Subcutaneous adipose tissue (tissue), 4 donors: Measurements from ENCODE around the gene OTUD6A. TPM values are rescaled to one million over a fixed set of nuclear protein-coding genes. Genes with fewer than 3 reads are reported as not detected.

Experiments used
- total RNA-seq, 4 donors: library from RNA; depleted of rRNA; stranded (reverse); fragments of >200 nt; gene quantifications; one replicate each; pipeline ENCODE4 v1.1.0, GENCODE V29; 2016
- TF ChIP-seq, protein P1 (sequence below): fragments of 450-650 bp; IDR thresholded peaks from one replicate; pipeline ENCODE4 v1.5.1; 2016; ENCODE audit warnings: low read depth, mild to moderate bottlenecking, control low read depth, antibody characterized with exemption, moderate library complexity

The OTUD6A gene
- total RNA-seq, 4 donors from 2014 or later: not detected

DNA sequence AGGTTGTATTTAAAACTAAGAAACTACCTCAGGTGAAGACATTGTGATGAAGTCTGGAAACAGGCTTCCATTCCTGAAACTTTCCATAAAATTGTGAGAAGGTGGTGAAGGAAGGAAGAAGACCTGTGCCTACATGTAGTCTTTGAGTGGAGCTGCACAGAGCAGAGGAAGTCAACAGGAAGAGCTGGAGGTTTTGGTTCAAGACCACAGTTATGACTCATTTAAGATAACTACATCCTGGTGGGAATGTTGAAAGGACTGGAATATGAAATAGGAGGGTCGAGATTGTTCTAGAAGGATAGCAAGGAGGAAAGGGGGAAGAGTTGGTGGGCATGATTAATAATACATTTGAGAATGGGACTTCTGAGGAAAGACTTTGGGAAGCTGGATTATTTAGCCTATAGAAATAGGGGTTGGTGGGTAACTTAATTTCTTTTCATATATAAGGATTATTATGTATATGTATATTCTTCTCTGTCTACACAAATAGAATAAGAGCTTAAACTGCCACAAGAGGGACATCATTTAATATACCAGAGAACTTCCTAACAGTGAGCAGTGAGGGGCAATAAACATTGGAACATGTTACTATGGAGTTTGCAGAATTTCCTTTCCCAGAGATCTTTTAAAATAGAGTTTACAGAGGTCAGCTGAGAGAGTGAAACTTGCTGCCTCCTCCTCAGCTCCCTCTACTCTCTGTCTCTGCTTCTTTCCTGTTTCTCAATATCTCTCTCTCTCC, 36.0 kb upstream of the OTUD6A start:
- TF ChIP-seq, protein P1, sequence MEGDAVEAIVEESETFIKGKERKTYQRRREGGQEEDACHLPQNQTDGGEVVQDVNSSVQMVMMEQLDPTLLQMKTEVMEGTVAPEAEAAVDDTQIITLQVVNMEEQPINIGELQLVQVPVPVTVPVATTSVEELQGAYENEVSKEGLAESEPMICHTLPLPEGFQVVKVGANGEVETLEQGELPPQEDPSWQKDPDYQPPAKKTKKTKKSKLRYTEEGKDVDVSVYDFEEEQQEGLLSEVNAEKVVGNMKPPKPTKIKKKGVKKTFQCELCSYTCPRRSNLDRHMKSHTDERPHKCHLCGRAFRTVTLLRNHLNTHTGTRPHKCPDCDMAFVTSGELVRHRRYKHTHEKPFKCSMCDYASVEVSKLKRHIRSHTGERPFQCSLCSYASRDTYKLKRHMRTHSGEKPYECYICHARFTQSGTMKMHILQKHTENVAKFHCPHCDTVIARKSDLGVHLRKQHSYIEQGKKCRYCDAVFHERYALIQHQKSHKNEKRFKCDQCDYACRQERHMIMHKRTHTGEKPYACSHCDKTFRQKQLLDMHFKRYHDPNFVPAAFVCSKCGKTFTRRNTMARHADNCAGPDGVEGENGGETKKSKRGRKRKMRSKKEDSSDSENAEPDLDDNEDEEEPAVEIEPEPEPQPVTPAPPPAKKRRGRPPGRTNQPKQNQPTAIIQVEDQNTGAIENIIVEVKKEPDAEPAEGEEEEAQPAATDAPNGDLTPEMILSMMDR: no peak

DNA sequence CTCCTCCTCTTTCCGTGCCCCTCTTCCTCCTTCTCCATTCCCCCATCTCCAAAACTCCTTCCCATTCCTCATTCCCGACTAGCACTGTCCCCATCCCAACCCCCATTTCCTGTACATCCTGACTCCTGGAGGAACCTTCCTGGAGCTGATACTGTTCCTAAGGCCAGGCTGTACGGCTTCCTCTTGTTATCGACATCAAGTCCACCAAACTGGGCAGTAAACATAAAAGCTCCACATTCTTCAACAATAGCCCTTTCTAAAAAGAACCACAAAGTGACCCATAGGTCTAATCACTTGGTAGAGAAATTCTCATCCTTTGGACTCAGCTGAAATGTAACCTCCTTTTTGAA, 35.4 kb upstream of the OTUD6A start:
- TF ChIP-seq, protein P1: no peak

DNA sequence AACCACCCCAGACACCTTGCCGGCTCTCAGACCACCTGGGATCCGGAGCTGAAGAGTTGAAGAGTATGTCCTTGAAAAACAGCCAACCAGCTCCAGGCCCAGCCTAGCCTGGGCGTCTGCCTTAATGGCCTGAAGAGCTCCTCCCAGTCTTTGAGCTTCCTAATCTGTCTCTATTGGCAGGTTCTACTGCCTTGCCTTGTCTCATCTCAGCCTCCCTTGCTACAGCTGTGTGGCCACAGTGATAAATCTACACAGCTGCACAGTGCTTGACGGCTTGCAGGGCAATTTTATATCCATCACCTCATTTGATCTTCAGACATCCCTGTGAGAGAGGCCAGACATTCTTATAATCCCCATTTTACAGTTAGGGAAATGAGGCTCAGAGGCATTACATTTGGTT, 32.4 kb upstream of the OTUD6A start:
- TF ChIP-seq, protein P1: no peak

DNA sequence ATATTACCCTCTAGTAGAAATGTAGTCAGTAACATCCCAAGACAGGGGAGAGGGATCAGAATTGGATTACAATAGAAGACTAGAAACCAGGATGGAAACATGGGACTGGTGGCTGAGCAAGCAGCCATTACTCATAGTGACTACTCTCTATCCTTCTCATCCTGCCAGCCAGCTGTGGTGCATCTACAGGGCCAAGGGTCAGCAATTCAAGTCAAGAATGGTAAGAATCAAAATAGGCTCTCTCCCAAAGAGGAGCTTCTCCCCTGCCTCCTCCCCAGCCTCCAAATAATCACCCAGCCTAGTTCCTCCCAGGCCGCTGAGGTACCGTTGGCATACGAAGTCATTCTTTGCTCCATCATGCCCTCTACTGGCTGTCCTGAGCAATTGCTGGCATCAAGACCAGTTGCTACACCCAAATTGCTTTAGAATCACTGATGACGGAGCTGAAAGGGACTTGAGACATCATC, 31.9 kb upstream of the OTUD6A start:
- TF ChIP-seq, protein P1: no peak

DNA sequence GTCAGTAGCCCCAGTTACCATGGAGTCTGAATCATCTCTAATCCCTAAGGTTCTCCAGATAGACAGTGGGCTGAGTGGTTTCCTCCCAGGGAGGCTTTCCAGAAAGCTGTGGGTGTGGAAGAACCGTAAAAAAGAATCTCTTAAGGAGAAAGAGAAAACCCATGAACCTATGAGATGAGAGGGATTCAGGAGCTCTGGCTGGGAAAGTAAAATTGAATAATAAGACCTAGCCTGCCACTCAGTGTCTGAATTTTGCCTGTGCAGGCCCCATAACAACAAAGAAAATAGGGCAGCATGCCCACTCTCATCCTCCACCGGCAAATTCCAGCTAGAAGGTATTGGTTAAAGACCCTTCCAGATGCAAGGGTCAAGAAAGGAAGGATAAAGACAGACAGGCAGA, 29.5 kb upstream of the OTUD6A start:
- TF ChIP-seq, protein P1: no peak

DNA sequence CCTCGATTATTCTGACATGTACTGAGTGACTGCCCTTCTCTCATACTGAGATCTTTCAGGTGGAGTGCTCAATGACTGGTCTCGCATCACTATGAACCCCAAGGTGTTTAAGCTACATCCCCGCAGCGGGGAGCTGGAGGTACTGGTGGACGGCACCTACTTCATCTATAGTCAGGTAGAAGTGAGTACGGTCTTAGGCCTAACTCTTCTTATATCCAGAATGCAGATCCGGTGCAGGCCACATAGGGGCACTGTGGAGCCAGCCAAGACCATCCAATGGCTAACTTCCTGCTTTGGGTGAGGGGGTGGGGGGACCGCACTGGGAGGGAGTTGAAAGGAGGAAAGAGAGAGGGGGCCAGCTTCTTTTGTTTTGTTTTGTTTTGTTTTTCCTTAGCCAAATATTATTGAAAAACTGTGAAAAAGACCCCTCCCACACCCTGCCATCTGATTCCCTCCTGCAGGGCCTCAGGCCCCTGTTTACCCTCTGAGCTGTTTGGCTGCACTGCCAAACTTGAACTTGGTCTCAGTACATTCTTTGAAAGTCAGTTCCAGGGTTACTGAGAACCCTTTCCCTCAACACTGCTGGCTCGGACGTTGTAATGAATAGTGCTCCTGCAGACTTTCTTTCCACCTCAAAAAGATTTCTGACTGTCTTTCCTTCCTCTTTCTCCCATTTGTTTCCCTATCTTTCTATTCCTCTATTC, 28.8 kb upstream of the OTUD6A start:
- TF ChIP-seq, protein P1: no peak

DNA sequence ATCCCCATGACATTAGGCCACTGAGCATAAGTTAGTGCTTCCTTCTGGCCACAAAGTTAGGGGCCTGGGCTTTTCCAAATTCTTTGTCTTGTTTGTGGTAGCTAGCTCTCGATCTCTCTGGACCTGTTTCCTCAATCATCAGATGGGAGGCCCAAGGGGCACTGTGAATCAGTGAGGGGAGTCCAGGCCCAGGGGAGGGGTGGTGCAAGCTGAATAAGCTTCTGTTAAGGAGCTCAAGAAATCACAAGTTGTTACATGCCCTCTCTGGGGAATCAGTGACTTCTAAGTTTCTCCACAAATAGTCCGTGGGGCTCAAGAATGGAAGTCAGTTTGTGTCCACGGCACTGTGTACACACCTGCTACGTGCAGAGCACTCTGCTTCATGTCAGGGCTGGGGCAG, 27.6 kb upstream of the OTUD6A start:
- TF ChIP-seq, protein P1: no peak
